SU-DHL-6 (cell line): Measurements from ENCODE around the gene CD83.

Experiments used
- H2AFZ ChIP-seq: fragments of 200-600 bp; sonication (generic); 2 replicates; pipeline ENCODE4 v1.6.1; 2014; ENCODE audit warnings: low read depth, mild to moderate bottlenecking, moderate library complexity, mixed read lengths, antibody characterized with exemption, low read length; ENCODE audit not compliant: severe bottlenecking
- H3F3A ChIP-seq: fragments of 200-600 bp; shearing (Covaris generic); 2 replicates; pipeline ENCODE4 v1.6.0; 2016; ENCODE audit warnings: antibody characterized with exemption, mild to moderate bottlenecking; ENCODE audit not compliant: insufficient read depth
- H3K27ac ChIP-seq: fragments of 200-600 bp; sonication (generic); 2 replicates; pipeline ENCODE4 v1.5.1; 2016; ENCODE audit warnings: low read depth, mild to moderate bottlenecking, low read length, moderate library complexity, mixed read lengths
- H3K27me3 ChIP-seq: fragments of 200-600 bp; sonication (generic), shearing (Covaris generic); 2 replicates; pipeline ENCODE4 v1.6.0; 2014; ENCODE audit warnings: mild to moderate bottlenecking, low read length
- H3K36me3 ChIP-seq: fragments of 200-600 bp; sonication (generic); 2 replicates; pipeline ENCODE4 v1.6.1; 2014; ENCODE audit warnings: mild to moderate bottlenecking, low read length, mixed read lengths
- H3K4me2 ChIP-seq: fragments of 300-600, 200-600 bp; shearing (Covaris generic), sonication (generic); 2 replicates; pipeline ENCODE4 v1.6.0; 2014; ENCODE audit warnings: low read length, low read depth, mild to moderate bottlenecking; ENCODE audit not compliant: poor library complexity, severe bottlenecking
- H3K4me3 ChIP-seq: fragments of 200-600 bp; sonication (generic); 2 replicates; pipeline ENCODE4 v1.5.1; 2014; ENCODE audit warnings: antibody characterized with exemption, low read length, mild to moderate bottlenecking, mixed read lengths; ENCODE audit not compliant: insufficient read depth, poor library complexity, severe bottlenecking
- H3K79me2 ChIP-seq: fragments of 200-600 bp; sonication (generic); 2 replicates; pipeline ENCODE4 v1.6.1; 2014; ENCODE audit warnings: mild to moderate bottlenecking, low read length, moderate library complexity; ENCODE audit not compliant: insufficient read depth
- H3K9ac ChIP-seq: fragments of 200-600 bp; sonication (generic); 2 replicates; pipeline ENCODE4 v1.7.0; 2014; ENCODE audit warnings: mild to moderate bottlenecking, low read length
- H3K9me2 ChIP-seq: fragments of 200-600 bp; sonication (generic); replicated peaks from 2 replicates; pipeline ENCODE4 v1.6.1; 2014; ENCODE audit warnings: low read length; ENCODE audit not compliant: insufficient read depth
- H3K9me3 ChIP-seq: fragments of 200-600 bp; sonication (generic); 2 replicates; pipeline ENCODE4 v1.6.1; 2014; ENCODE audit warnings: low read length, mixed read lengths; ENCODE audit not compliant: insufficient read depth
- H4K20me1 ChIP-seq: fragments of 200-600 bp; sonication (generic); 2 replicates; pipeline ENCODE4 v1.6.1; 2014; ENCODE audit warnings: low read depth, mild to moderate bottlenecking, antibody characterized with exemption, low read length, moderate library complexity, mixed read lengths
- EZH2phosphoT487 ChIP-seq: fragments of 200-600 bp; sonication (generic), shearing (Covaris generic); conservative IDR thresholded peaks from 2 replicates; pipeline ENCODE4 v1.6.1; 2018; ENCODE audit warnings: mild to moderate bottlenecking, antibody characterized with exemption, low read length, moderate library complexity, mixed read lengths
- TF ChIP-seq, protein P1 (sequence below): fragments of 200-600 bp; sonication (generic); IDR thresholded peaks from one replicate; pipeline ENCODE4 v1.5.1; 2017; ENCODE audit warnings: antibody characterized with exemption, mild to moderate bottlenecking, low read length, moderate library complexity; ENCODE audit not compliant: insufficient read depth, poor library complexity, severe bottlenecking

CD83 gene

DNA sequence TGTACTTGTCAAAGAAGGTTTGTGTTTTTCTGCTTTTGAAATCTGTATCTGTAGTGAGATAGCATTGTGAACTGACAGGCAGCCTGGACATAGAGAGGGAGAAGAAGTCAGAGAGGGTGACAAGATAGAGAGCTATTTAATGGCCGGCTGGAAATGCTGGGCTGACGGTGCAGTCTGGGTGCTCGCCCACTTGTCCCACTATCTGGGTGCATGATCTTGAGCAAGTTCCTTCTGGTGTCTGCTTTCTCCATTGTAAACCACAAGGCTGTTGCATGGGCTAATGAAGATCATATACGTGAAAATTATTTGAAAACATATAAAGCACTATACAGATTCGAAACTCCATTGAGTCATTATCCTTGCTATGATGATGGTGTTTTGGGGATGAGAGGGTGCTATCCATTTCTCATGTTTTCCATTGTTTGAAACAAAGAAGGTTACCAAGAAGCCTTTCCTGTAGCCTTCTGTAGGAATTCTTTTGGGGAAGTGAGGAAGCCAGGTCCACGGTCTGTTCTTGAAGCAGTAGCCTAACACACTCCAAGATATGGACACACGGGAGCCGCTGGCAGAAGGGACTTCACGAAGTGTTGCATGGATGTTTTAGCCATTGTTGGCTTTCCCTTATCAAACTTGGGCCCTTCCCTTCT, 18.4 kb downstream of the CD83 start:
- peaks cover 50% of the 10 kb centered on the region for H3K36me3 ChIP-seq
- H3K27ac ChIP-seq = no peak overlapping the region
- no peak overlapping the region for H2AFZ ChIP-seq
- H3K9me3 ChIP-seq = no peaks in the 10 kb centered on the region
- no peak overlapping the region for H3K9ac ChIP-seq
- peaks cover 16% of the 10 kb centered on the region for H3K79me2 ChIP-seq
- peaks cover 24% of the 10 kb centered on the region; the same call in 1 of the 2 replicates for H4K20me1 ChIP-seq
- no peak overlapping the region for H3K4me2 ChIP-seq
- peaks cover 32% of the 10 kb centered on the region for H3F3A ChIP-seq
- no peaks in the 10 kb centered on the region for H3K27me3 ChIP-seq
- no peaks in the 10 kb centered on the region for H3K9me2 ChIP-seq
- TF ChIP-seq, protein P1, sequence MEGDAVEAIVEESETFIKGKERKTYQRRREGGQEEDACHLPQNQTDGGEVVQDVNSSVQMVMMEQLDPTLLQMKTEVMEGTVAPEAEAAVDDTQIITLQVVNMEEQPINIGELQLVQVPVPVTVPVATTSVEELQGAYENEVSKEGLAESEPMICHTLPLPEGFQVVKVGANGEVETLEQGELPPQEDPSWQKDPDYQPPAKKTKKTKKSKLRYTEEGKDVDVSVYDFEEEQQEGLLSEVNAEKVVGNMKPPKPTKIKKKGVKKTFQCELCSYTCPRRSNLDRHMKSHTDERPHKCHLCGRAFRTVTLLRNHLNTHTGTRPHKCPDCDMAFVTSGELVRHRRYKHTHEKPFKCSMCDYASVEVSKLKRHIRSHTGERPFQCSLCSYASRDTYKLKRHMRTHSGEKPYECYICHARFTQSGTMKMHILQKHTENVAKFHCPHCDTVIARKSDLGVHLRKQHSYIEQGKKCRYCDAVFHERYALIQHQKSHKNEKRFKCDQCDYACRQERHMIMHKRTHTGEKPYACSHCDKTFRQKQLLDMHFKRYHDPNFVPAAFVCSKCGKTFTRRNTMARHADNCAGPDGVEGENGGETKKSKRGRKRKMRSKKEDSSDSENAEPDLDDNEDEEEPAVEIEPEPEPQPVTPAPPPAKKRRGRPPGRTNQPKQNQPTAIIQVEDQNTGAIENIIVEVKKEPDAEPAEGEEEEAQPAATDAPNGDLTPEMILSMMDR = no peak
- no peak for TF ChIP-seq EZH2phosphoT487
- no peak overlapping the region for H3K4me3 ChIP-seq

DNA sequence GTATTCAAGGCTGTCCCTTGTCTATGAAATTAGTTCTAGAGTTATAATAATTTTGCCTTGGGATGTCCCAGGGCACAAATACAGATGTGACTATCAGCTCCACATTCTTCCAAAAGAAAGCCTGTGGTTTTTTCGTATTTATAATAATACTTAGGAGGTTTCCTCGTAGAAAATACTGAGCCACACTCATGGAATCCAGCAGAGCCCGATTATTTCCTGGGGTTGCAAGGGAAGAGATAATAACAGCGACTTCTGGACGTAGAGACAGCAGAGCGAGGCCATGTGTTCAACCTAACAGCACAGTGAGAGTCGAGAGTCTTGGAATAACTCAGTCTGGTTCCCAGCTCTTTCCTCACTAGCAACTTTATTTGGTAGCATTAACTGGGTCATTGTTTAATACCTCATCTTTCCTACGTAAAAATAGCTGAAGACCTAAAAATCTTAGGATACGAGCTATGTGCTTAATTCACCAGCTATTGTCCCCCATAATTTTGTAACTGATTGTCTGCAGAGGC, 21.2 kb downstream of the CD83 start:
- TF ChIP-seq, protein P1 = no peak
- no peak for TF ChIP-seq EZH2phosphoT487
- Histone ChIP-seq H3K4me2 (no peak overlapping the region), H4K20me1 (peaks cover 11% of the 10 kb centered on the region; the same call in 1 of the 2 replicates), H3K9me3 (no peaks in the 10 kb centered on the region), H2AFZ (no peak overlapping the region), H3K27me3 (no peaks in the 10 kb centered on the region), H3K9me2 (no peaks in the 10 kb centered on the region), H3K4me3 (no peak overlapping the region), H3K79me2 (0 out of 2 replicates have a peak, but pooled peaks cover 2% of the 10 kb centered on the region), H3K36me3 (peaks cover 24% of the 10 kb centered on the region), H3K27ac (no peak overlapping the region), H3F3A (peaks cover 32% of the 10 kb centered on the region), H3K9ac (no peak overlapping the region)

DNA sequence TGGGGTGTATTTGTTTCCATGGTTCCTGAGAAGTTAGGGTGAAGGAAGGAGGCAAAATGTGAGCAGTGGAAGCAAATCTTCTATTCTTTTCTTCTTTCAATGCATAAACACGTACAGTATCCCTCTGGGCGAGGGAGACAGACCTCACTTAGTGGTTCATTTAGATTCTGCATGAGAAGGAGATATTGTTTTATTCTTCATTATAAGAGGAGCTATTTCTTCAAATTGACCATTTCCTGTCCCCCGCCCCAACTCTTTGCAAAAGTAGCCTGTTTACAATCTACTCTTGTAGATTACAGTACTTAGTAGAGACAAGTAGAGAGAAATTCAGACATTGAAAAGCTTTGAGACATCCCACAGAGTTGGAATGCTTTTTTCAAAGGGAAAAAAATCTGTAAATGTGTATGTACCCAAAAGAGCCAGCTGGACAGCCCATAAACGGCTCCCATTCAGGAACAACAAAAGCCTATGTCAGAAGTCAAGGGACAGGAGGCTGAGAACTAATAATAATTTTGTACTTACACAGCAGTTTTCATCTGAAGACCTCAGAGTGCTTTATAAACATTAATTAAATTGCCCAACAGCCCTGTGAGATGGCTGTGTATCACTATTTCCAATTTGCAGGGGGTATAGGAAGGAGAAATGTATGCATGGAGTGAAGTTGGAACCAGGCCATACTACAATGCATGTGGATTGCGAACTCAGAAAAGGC, 23.9 kb downstream of the CD83 start:
- Histone ChIP-seq H3K27me3 (no peaks in the 10 kb centered on the region), H3F3A (peaks cover 24% of the 10 kb centered on the region; the same call in 1 of the 2 replicates), H4K20me1 (0 out of 2 replicates have a peak, but pooled peaks cover 3% of the 10 kb centered on the region), H3K4me3 (no peak overlapping the region), H3K9me2 (no peaks in the 10 kb centered on the region), H3K27ac (no peak overlapping the region), H3K36me3 (peaks cover under 1% of the 10 kb centered on the region; the same call in 1 of the 2 replicates), H3K9ac (no peak overlapping the region), H3K4me2 (no peak overlapping the region), H2AFZ (no peak overlapping the region), H3K9me3 (no peaks in the 10 kb centered on the region), H3K79me2 (no peaks in the 10 kb centered on the region)
- no peak for TF ChIP-seq EZH2phosphoT487
- TF ChIP-seq, protein P1 = no peak
